Stimulated activated CD8-positive, alpha-beta memory T cell treated with anti-CD3 and anti-CD28 coated beads, Interleukin-2, amount 100 ng/mL, for 48 hours (primary cell): ENCODE results near the gene ABCC12.

Source experiments
- DNase-seq, 2 donors: peaks; one replicate each; pipeline ENCODE4 v3.0.0-alpha.2; 2020; ENCODE audit warnings: low read depth in 2 of 2

The ABCC12 gene

DNA sequence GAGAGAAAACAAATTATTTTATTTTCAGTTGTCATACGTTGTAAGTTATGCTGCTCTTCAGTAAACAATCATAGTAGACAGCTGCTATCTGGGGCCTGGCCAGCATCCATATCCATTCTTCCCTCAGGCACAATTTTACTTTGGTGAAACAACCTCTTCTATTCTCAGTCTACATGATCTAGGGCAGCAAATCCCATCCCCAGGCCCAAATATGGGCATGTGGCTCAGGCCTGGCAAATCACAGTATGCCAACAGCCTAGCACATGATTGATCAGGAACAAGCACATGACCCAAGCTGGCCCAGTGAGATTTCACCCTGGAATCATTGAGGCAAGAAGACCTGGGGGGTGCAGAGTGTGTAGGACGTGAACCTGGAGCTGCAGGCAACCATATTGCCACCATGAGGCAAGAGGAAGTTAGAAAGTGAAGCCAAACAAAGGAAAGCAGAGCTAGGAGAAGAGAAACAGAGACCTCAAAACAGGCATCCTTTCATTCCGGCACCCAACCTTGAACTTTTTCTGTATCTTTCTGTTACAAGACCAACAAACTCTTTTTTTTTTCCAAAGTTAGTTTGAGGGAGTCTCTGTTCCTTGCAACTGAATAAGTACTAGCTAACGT, 10.3 kb upstream of the ABCC12 start:
- no peak for DNase-seq

- DNase-seq = peak; percentile 35 to 58
Observed at GRCh38 chr16:48164907-48165715, 9.3 kb upstream of the ABCC12 start.

DNA sequence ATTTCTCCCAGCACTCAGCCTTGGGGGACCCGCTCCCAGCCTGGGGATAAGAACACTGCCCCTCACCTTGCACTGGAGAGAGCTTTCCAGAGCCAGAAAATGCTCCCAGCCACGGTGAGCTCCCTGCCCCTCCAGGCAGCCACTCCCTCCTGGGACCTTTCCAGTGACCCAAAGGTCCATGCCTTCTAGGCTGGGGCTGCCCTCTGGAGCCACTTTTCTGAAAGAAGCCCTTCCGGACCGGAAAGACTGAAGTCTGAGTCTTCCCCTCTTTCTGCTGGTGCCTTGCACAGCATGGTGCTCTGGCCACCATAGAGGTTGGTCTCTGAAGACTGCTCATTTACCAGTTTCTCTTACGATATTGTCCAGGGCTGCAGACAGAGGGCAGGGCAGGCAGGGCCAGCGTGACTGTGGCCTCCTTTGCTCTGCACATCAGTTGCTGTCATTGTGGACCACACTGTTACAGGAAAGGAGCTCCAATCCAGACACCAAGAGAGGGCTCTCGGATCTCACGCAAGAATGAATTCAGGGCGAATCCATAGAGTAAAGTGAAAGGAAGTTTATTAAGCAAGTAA, 7.1 kb upstream of the ABCC12 start:
- DNase-seq = no peak

DNA sequence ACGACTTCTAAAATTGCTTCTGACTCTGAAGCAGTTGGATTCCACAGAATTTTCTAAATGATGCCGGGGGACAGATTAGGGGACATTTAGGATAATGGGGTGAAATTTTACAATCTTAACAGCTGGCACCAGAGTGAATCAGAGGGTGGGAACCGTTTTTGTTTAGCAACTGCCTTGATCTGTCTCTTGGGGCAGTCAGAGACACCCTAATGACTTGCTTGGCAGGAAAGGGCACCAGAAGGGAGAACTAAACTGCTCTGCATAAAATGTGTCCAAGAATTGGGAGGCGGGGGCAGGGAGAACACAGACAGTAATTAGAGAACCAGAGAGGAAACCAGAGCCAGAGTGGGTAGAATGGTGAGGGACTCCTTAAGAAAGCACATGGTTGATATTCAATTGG, 6.1 kb upstream of the ABCC12 start:
- DNase-seq = no peak

- no peak for DNase-seq
Observed at GRCh38 chr16:48160575-48160974, 4.8 kb upstream of the ABCC12 start.

DNA sequence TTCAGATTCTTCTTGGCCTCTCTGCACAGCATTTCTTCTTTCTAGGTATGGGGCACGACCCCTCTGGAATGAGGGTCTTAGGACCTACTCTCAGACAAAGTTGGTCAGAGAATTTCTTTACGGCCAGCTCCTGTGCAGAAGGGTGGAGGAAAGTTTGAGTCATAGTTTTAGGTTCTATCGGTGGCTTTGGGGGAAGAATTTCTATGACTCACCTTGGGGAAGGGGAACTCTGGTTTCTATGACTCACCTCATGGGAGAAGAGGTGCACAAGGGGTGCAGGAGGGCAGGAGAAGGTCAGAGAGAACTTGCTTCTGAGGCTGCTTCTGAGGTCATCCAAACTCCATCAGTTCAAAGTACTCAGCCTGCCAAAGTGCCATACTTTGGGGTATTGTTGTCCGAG, 2.5 kb upstream of the ABCC12 start:
- peak; percentile 10 to 16 for DNase-seq

GRCh38 chr16:48157794-48158193, 2.0 kb upstream of the ABCC12 start:
- no peak for DNase-seq

- DNase-seq = no peak
Observed at GRCh38 chr16:48157302-48157701, 1.5 kb upstream of the ABCC12 start.

DNA sequence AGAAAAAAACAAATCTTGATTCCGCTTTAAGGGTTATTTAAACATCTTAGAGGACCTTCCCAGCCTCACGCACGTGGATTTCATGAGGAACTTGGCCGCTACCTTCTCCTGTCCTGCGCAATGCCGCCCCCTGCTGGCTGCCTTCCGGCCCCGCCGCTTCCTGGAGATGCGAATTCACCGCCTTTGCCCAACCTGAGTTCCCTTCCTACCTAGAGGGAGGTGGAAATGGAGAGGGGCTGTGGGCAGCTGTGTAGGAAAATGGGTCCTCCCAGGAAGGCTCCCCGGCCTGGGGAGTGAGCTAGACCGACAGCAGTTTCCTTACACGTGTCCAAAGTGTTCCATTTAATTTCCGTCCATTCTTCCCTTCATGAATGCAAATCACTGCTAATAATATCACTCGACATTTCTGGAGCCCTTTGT, 1.0 kb upstream of the ABCC12 start:
- DNase-seq = peak; percentile 76 to 80

DNA sequence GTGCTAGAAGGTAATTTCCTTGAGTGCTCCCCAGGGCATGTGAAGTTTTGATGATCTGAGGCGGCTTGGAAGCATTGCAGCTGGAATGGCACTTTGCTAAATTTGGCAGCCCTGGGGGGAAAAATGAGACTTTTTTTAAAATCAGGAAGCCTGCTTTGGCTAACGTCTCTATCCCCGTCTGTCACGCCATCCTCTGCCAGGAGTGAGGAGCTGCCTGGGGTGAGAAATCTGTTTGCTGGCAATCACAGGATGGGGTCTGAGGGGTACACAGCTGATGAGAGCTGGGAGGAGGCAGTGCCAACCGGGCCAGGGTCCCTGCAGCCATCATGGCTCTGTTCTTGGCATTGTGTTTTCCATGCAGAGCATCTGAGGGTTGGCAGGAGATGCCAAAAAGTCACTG, 2.0 kb downstream of the ABCC12 start:
- DNase-seq = no peak

DNA sequence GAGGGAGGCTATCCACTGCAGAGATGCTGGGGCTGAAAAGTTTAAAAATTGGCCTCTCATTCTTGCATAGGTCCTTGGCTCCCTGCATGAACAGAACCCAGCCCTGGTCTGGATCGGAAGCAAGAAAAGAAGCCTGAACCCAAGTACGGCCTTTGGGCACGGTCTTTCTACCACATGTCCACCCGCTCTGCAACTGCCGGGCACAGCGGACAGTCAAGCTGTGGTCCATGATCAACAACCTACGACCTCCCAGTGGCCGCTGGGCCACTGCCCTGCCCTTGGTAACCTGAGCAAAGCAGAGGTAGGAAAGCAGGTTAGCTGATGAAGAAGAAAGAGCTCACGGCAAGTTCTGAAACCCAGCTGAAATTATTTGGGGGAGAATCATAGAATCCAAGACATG, 3.6 kb downstream of the ABCC12 start:
- no peak for DNase-seq

DNA sequence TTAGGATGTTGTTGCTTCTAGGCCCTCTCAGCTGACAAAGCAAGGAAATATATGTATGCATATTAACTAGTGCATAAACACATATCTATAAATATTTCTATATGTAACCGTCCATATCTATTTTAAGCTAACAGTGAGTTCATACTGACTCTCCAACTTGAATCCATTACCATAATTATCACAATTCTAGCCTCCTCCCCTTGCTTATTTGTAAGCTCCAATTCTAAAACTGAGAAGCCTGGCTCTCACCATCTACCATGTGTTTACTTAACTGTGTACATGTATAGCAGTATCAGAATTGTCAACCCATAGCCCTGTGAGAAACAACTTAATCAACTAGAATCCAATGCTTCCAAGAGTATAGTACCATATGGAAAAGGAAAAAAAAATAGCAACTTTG, 5.1 kb downstream of the ABCC12 start:
- DNase-seq = no peak

- DNase-seq = no peak
Observed at GRCh38 chr16:48146710-48147109, 9.1 kb downstream of the ABCC12 start.

DNA sequence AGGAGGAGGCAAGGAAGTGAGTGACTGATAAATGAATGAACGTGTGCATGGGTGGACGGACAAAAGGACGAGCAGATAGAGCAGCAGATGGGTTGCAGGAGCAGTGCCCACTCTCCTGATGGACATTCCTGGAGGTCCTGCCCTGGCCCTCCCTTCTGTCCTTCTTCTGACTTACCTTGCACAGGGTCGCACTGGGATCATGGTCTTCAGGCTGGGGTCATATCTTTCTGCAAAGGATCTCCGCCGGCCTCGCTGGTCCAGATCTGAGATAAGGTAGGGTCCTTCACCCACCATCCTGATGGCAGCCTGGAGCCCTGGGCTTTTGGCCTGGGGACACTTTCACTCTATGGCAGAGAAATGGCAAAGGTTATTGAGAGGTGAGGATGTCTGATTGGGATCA, 9.7 kb downstream of the ABCC12 start:
- DNase-seq = no peak

DNA sequence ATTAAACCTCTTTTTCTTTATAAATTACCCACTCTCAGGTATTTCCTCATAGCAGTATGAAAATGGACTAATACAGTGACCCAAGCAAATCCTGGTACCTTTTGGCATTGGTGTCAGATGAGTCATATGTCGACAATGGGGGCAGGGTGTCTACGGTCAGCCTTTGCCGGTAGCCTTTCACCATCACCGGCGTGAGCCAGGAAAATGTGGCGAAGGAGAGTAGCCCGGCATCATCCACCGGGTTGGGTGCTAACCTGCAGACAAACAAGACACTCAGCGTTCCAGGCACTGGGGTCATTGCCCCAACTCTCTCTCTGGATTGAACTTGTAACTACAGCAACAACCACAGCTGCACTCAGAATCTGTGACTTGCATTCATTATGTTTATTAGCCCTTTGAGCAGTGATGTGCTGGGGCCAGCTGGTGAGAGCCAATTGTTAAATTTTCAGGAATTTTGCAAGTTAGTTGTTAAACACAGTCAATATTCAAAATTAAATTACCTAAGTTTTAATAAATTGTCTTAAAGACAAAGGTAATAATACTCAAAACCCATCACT, 11.9 kb downstream of the ABCC12 start:
- DNase-seq = no peak

DNA sequence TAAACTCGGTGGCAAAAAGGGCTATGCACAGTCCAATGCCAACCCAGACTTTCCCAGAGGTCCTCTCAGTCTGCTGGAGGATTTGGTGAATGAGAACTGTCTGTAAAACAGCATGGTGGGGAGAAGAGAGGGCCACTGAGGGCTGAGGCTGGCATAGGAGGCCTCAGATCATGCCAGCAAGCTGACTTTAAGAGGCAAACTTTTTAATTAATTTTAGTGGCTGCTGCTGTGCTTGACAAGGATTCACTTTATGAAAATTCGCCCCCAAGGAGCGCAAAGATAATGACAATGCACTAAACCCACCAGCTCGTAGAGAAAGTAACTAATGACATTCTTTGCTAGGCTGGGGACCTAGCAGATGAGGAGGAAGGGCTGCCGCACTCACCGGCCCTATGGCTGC, 15.0 kb downstream of the ABCC12 start:
- DNase-seq = no peak

DNA sequence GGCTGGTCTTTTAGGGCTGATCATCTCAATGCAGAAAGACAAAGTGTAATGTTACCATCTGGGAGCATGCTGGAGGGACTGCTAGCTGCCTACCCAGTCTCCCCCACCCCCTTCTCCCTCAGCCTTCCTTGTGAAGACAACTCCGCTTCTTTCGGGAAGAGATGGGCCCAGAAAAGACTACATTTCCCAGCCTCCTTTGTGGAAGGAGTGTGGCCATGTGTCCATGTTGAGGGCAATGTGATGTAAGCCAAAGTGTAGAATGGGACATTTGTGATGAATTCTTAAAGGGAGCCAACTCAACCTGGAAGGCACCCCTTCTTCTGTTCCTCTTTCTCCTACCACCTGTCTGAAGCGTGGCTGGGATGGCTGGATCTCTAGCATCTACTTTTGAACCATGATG, 16.3 kb downstream of the ABCC12 start:
- DNase-seq = no peak

- DNase-seq = no peak
Observed at GRCh38 chr16:48138543-48138942, 17.2 kb downstream of the ABCC12 start.

DNA sequence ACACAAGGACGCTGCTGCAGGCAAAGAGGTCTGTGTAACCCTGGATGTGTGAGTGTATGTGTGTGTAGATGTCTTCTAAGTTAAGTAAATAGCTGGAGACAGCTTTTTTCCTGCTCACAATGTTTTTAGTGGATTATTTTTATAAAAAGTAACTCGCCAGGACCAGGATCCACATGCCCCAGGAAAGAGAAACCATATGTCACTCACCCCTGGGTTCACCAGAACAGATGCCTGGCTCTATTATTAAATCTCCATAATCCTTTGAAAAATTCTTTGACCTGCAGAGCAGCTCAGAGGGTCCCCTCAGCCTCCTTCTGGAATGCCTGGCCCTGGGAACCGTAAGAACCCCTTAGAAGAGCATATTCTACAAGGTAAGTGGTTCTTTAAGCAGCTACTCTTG, 18.0 kb downstream of the ABCC12 start:
- DNase-seq = no peak

DNA sequence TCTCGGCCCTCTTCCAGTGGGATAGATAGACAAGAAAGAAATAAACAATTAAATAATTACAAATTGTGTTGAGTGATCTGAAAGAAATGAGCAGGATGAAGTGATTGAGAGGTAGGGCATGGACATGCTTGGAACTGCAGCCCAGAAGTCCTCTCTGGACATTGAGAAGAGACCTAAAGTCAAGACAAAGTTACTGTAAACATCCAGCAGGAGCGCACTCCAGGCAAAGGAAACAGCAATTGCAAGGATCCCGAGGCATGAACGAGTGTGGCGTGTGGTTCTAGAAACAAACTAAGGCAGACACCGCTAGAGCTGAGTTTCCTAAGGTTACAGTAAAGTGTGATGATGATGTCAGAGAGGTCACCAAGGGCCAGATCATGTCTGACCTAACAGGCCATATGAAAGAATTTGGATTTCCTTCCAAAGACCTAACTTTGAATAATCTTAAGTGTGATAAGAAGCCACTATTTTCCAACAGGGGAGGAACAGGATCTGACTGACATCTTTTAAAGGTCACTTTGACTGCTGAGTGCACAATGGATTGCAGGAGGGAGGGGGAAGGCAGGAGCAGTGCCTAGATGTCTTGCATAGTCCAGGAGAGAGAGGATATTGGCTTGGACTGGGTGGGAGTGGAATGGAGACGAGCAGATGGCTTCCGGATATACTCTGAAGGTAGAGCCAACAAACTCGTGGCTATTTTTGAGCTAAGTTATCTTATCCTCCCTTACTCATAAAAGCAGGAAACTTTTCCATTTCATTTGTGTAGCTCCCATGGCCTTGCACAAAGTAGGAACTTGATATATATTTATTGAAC, 19.0 kb downstream of the ABCC12 start:
- no peak for DNase-seq

DNA sequence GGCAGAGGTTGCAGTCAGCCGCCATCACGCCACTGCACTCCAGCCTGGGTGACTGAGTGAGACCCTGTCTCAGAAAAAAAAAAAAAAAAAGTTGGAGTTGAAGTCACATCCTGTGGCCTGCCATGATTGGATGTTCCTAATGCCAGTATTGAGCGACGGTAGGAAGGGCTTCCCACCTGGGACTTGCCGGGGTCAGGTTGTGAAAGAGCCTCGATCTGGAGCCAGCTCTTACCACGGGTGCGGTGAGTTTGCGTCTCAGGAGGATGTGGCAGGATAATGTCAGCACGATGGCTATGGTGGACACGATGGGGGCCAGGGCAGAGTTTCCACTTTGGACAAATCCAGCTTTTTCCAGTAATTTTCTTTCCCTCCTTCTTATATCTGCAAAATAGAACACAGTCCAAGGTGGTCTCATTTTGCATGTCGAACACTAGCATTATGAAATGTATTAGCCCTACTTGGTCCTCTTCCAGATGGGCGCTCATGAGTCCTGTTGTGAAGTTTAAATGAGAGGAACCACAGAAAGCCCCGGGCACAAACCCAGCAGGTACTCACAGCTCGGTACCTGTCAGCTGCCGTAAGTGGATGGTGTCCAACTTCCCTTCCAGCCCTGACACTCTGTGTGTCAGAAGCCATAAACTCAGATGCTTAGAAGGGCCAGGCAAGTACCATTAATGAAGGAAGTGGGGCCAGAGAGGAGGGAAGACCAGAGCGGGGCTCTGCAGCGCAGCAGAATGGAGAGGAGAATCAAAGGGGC, 22.2 kb downstream of the ABCC12 start:
- DNase-seq = no peak
